HG02938 (cell line): Measurements from ENCODE around the gene EXOSC7.
"Not testable (repeated sequence)": the region's sequence is repeated elsewhere in the genome, so short reads cannot be mapped to it uniquely, and the experiment has no call there.

Experiments used
- ATAC-seq: cut with Tn5 transposase; IDR thresholded peaks from one replicate; pipeline ENCODE4 v1.9.1; 2021; ENCODE audit warnings: mild to moderate bottlenecking, moderate library complexity; ENCODE audit not compliant: unreplicated experiment

The EXOSC7 gene

DNA sequence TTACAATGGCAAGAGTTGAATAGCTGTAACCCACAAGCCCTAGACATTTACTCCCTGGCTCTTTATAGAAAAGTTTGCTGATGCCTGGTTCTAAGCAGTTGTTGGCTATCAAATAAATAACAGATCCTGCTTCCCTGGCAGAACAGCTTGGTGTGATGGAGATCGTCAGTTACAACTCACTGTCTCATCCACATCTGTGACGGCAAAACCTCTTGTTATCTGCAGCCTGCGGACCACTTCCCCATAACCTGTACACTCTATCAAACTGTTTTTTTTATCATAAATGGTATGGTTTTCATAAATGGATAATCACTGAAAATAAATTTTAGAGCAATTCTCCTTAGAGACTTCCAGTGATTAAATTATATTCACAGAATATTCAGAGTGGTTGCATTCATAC, 14.2 kb upstream of the EXOSC7 start:
- no peak for ATAC-seq

DNA sequence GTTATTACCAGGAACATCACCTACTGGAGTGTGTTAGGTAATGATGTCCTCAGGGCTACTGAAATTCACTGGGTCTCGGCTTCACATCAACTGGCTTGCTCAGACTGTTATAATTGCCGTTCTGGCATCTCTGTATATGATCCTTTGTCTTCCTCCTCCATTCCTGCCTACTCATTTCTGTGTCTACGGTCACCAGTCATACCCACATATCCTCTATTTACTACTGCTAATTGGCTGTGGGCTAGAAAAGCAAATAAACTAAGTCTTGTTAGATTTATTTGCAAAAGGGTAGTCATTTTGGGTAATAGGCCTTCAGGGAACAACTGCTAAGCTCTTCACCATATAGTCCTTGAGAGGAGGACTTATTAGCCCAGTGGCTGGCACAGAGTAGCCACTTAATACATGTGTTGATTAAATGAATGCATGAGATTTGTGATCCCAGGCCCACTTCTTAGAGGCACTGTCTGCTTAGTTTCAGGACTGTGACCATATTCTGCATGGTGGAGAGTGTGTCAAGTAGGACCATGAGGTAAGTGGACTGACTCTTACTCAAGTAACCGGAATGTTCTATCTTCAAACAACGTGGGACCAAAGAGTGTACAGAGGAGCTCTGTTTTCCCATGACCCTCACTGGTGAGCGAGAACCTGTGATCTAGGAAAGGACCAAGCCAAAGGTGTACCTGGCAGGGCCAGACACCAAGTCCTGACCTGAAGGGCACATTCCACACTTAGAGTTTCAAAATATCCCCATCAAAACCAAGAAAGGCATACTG, 13.2 kb upstream of the EXOSC7 start:
- ATAC-seq, result no peak

DNA sequence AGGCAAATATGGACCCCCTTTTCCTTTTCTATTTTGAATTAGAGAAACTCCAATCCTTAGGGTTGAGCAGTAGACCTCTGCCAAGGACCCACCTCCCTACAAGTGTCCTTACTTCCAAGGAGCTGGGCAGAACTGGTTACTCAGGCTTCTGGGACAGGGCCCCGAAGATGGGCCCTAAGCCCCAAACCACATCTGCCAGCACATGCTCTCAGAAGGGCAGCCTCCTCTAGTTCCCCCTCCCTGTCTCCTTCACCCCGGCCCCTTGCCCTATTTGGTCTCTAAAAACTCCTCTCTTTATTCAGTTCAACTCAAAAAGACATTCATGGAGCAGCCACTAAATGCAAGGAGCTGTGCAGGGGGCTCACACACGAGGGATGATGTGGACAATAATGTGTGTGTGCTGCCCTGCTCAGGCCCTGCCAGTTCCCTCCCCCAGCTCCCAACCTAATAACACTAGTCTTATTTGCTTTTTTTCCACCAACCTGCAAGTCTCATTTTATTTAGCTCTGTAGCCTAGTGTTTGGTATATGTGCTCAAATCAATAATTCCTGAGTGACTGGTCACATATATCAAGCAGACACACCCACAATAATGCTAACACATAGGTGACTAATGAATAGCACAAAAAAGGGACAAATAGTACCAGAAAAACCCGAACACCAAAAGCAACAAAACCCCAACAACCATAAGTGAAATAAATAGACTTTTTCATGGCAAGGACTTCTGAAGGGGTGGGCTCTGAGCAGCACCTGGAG, 12.3 kb upstream of the EXOSC7 start:
- no peak for ATAC-seq

DNA sequence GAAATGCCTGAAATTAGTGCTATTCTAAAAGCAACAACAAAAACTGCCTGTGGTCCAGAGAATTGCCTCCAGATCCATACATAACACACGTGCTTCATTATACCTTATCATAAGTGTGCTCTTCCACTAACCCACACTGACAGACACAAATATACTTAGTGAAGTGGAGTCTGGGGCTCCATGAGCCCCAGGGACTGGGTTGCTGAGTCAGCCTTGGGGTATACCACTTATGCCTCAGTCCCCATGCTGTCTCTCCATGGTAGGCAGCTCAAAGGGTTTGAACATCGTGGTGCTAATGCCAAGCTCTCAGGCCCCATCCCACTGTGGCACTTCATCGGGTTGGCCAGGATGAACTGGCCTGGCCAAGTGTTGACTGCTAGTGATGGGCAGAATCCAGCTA, 10.9 kb upstream of the EXOSC7 start:
- no peak for ATAC-seq

DNA sequence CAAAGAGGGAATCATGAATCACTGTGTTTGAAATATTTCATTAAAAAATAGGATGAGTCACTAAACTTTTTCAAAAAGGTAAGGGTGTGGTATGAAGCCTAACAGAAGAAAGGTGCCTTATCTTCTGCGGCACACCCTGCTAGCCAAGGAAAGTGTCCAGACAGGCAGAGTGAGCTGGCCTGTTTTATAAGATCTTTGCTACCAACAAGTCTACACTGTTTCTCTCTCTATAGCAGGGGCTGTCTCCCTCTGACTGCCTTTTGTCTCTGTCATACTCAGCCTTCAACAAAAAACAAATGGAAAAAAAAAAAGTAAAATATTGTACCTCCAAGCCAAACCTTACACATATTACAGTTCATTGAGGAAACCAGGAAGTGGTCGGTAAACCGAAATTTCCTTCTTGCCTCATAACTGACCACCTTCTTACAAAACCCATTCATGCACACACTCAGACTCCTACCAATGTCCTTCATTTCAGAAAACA, 9.2 kb upstream of the EXOSC7 start:
- ATAC-seq, result no peak

DNA sequence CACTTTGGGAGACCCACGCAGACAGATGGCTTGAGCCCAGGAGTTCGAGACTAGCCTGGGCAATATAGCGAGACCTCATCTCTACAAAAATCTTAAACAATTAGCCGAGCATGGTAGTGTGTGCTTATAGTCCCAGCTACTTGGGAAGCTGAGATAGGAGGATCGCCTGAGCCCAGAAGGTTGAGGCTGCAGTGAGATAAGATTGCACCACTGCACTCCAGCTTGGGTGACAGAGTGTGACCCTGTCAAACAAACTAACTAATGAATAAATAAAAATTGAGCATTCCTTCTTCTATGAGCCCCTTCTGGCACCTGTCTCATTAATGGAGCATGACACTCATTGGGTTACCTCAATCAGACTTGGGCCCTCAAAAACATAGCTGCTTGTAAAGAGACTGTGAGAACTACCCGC, 7.6 kb upstream of the EXOSC7 start:
- no peak for ATAC-seq

DNA sequence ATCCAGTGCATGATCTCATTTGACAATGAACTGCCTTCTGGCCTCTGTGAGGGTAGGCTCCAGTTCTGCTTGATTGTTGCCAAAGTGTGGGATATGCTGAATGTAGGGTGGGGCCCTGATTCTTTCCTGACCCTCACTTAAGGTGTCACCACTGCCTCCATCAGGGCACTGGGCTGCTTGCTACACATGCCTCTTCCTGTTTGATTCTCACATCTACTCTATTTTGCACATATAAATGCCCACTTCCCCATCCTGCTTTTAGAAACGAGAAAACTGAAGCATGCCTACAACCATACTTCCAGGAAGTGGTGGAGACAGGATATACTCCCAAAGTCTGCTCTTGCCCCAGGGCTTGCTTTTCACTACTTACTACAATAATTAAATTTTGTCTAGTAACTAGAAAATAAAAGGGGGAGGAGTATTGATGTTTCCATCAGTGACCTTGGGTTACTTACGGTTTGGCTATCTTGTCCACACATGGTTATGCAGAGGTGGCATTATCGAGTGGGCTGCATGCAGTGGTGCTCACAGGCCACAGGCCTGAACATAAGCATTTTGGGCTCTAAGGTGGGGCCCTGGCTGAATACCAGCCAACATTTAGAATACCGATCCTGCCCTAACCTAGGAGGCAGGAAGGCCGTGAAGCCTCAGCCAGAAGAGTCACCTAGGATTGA, 6.8 kb upstream of the EXOSC7 start:
- ATAC-seq, result no peak

DNA sequence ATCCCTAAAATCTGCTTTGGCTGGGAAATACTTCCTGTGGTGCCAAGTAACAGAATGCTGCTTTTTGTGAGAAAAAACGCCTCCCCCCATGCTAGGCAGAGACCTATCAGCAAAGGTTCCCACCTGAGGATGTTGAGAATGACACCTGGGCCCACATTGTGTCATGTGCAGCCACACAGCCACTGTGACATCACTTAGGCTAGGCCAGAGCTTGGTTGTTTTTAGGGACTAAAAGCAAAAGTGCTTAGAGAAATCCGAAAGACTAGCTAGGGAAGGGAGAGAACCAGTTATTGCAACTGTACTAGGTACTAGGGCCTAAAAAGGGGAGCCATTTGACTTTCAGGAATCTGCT, 6.2 kb upstream of the EXOSC7 start:
- no peak for ATAC-seq

DNA sequence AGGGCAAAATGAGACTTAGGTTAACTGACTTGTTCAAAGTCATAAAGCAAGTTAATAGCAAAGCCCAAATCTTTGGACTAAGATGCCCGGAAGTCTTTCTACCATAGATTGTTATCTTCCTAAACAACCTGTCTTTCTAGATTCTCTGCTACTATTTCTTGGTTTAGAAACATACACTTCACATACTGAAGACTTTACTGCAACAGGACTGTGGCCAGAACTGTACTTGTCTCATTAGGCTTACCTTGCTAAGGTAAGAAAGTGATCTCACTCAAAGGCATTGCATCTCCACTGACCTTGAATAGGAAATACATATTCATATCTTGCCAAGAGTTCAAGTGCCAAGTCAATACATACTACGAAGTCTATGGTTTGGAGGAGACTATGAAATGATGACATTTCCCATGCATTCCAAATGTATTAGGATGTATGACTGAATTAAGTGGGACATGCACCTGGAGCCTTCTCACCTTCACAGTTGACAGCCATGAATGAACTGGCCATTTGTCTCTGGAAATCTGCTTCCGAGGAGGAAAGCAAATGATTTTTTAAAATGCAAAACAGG, 5.0 kb upstream of the EXOSC7 start:
- no peak for ATAC-seq

DNA sequence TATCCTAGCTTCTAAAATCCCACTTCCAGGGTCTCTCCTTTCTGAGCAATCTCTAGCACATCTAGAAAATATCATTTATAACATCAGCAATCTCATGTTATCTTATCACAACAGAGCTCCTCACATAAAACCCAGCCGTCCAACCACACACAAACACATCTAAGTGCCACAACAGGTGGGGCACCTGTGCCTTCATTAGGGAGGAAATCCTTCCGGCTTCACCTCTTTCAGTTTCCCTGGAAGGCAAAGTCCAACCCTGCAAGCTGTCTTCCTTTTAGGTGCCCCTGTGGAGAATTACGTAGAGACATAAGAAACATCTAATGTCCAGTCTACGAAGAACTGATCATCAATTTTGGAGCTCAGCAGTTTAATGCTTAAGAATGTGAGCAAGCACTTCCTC, 1.6 kb upstream of the EXOSC7 start:
- no peak for ATAC-seq

DNA sequence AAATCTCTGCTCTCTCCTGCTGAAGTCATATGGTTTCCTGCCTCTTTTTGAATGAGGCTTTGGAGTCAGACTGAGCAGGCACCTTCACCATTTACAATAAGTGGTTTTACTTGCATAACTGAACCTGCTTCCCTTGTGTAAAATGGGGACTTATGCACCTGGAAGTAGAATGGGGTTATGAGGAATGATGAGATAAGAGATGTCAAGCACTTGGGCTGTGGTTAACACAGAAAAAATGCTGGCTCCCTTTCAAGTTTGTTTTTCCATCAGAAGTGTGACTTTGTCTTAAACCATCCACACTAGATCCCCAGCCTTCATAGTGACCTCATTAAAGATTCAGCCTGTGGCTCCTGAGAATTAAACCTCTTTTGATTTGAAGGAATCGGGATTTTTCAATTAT, 5.2 kb downstream of the EXOSC7 start:
- no peak for ATAC-seq

DNA sequence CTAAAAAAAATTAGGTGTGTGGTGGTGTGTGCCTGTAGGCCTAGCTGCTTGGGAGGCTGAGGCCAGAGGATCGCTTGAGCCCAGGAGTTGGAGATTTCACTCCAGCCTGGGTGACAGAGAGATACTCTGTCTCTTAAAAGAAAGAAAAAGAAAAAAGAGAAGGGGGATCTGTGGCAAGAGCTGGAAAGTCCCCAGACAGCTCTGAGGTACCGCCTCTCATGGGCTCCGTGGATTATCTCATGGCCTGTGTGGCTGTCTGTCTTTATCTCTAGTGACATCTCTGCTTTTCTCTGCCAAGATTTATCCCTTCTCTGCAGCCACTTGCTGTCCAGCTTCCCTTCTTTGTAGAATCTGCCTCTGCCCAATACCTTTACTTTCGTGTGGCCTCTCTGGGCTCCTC, 5.7 kb downstream of the EXOSC7 start:
- ATAC-seq, result no peak

DNA sequence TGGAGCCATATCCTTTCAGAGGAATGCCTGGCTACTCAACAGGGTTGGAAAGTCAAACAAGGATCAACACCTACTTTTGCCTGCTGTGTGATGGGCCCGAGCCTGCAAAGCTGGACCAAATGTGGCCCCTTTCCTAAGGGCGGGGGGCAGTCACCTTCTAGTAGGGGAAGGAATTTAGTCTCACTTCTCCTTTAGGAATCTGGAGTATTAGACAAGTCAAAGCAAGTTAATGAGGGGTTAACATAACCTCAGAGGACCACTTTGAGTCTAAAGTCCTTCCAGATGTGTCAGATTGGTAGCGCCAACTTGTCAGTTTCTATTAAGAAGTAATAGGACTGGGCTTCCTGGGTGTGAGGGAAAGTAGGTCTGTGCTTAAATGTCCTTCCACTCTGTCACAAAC, 6.8 kb downstream of the EXOSC7 start:
- ATAC-seq, result no peak

DNA sequence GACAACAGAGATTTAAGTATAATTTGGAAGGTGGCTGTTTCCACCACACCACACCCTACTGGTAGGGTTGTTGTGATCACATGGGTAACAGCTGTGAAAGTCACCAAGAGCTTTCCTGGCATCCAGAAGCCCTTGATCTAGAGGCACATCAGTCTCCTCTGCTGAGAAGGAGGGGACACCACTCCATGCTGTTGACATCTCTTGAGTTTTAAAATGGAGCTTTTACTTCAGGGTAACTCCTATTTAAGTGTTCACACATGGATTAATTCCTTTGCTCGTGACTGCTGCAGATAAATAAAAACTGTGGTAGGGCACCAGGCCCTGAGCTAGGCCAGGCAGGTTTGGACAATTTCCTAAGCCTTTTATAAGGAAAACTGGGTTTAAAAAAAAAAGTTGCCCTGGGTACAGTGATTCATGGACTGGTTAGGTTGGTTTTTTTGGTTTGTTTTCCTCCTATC, 7.5 kb downstream of the EXOSC7 start:
- ATAC-seq, result no peak

DNA sequence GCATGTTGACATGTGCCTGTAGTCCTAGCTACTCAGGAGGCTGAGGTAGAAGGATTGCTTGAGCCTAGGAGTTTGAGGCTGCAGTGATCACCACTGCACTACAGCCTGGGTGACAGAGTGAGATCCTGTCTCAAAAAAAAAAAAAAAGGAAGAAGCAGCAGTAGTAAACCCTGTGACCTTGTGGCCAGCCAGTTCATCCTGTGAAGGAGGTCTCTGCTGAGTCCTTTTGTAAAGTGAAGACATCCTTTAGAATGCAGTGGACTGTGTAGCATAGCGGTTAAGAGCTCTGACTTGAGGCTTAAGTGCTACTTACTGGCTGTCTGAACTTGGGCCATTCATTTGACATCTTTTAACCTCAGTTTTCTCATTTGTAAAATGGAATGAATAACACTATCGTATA, 8.3 kb downstream of the EXOSC7 start:
- no peak for ATAC-seq

DNA sequence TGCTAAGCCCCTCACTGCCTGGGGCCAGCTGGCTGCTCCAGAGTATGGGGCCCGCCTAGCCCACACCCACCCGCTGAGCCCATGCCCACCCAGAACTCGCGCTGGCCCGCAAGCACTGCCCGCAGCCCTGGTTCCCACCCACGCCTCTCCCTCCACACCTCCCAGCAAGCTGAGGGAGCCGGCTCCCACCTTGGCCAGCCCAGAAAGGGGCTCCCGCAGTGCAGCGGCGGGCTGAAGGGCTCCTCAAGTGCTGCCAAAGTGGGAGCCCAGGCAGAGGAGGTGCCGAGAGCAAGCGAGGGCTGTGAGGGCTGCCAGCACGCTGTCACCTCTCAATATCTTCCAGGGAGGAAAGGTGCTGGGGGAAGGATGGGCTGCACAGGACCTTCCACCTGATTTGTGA, 10.3 kb downstream of the EXOSC7 start:
- ATAC-seq, result not testable (repeated sequence)

DNA sequence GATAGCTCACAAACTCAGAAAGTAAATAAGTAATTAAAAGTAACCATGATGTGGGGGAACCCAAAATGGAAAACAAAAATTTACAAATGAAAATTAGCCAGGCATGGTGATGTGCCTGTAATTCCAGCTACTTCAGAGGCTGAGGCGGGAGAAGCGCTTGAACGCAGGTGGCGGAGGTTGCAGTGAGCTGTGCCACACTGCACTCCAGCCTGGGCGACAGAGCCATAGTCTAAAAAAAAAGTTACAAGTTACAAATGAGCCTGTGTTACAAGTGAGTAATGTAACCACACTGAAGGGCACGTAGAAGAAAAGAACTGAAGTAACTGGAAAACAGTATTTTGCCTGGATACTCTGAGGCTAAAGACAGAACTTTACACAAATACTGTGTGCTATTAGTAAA, 11.3 kb downstream of the EXOSC7 start:
- no peak for ATAC-seq

DNA sequence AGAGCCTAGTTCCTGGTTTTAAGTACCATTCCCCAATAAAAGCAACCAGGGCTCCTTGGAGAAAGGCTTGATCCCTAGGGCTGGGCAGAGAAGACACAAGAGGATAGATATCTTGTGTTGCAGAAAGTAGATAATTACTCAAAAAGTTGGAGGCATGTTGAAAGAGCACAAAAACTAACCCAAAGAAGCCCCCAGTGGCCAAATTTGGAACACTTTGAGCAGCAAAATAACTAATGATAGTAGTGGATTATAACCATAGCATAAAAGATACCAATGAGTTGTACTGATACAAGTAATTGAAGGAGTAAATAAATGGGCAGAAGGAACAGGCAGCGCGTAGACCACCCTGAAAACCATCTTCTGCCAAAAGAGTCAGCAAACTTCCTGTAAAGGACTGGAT, 12.0 kb downstream of the EXOSC7 start:
- no peak for ATAC-seq

DNA sequence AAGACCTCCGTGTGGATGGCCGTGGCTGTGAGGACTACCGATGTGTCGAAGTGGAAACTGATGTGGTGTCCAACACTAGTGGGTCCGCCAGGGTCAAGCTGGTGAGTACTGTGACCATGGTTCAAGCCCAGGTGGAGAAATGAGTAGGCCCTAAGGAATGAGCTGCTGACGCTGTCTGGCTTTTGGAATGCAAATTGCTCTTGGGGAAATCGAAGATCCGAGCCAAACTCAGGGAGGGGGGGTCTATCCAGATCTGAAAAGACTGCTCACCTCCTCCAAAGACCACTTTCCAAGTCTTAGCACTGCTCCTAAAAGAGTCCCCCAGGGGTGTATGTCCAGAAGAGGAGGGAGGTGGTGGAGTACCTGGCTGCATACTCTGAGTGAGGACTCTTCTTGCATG, 13.1 kb downstream of the EXOSC7 start:
- no peak for ATAC-seq

DNA sequence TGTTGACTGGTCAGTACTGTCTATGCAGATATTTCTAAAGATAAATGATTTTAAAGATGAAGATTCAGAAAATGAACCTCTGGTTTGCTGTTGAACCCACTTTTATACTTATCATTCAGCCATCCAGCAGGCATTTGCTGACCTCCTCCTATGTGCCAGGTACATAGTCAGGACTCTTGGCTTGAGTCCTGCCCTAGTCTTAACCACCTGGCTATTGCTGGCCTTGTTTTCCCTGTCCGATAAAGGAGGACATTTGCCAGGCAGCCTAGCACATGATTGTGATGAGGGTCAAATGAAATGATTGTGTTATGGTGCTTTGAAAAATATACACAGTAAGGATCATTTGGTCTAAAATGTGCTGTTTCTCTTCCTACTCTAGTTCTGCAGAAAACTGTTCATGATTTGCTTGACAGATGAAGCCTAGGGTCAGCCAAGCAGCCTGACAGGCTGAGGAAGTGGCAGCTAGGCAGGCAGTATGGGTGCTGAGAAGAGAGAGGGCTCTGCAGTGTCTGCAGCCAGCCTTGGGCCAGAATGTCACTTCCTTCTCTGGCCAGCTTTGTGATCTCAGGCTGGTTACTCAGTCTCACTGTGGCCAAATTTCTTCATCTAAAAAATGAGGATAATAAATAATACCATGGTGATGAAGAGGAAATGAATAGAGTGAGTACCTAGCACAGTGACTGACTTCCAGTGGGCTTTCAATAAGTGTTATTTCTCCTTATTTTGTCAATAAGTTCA, 13.8 kb downstream of the EXOSC7 start:
- no peak for ATAC-seq

DNA sequence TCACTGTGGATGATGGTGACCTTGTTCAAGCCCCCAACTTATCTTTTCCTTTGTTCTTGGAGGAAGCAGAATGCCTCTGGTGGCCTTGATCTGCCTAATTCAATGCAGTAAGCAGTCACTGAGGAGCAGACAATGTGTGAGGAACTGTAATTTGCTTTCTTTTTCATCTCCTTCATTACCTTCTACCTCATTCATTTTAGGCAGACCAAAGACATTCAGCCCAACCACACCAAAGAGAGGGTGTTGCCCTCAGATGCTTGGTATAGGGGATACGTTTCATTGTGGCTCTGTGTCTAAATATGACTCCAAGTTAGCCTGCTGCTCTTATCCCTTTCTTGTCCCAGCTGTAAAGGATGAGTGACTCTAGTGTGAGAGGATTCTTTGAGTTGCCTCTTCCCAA, 15.3 kb downstream of the EXOSC7 start:
- no peak for ATAC-seq
